CD4-positive, alpha-beta memory T cell (primary cell): Measurements from ENCODE around the gene TGM2. TPM values are rescaled to one million over a fixed set of nuclear protein-coding genes. Genes with fewer than 3 reads are reported as not detected.

ENCODE experiments used
- CTCF ChIA-PET: fragments of 350-600 bp; sonication (Branson Sonifier 250); formaldehyde crosslinking; loops from one replicate; lab custom pipeline; 2021; ENCODE audit warnings: inconsistent platforms; ENCODE audit not compliant: partially characterized antibody; lab: Charles Lee
- POLR2A ChIA-PET: fragments of 350-600 bp; sonication (Branson Sonifier 250); formaldehyde crosslinking; loops from one replicate; lab custom pipeline; 2021; ENCODE audit not compliant: partially characterized antibody; lab: Charles Lee
- DNase-seq, 5 donors: peaks; one replicate each; pipeline versions ENCODE4 v3.0.0 to v3.0.0-alpha.2; 2020 to 2022; ENCODE audit warnings: mixed read lengths in 1 of 5
- H3K27ac ChIP-seq: one replicate; pipeline ENCODE4 v1.7.0; 2013; ENCODE audit warnings: low read depth, low read length
- H3K27me3 ChIP-seq: 2 replicates; pipeline ENCODE4 v1.7.0; 2013; ENCODE audit warnings: mild to moderate bottlenecking, low read length, moderate library complexity; ENCODE audit not compliant: insufficient read depth
- H3K36me3 ChIP-seq: 2 replicates; pipeline ENCODE4 v1.7.0; 2013; ENCODE audit warnings: mild to moderate bottlenecking, low read length, moderate library complexity; ENCODE audit not compliant: insufficient read depth
- H3K4me1 ChIP-seq: 2 replicates; pipeline ENCODE4 v1.7.0; 2013; ENCODE audit warnings: mild to moderate bottlenecking, low read length, moderate library complexity; ENCODE audit not compliant: insufficient read depth
- H3K4me3 ChIP-seq, 2 donors: one replicate each; pipeline ENCODE4 v1.7.0; 2013; ENCODE audit warnings: low read length in 2 of 2, mild to moderate bottlenecking in 1 of 2
- H3K9me3 ChIP-seq, 2 donors: one replicate each; pipeline ENCODE4 v1.7.0; 2013; ENCODE audit warnings: low read length in 2 of 2, control low read depth in 1 of 2; ENCODE audit not compliant: control insufficient read depth in 1 of 2
- H3K27ac Mint-ChIP-seq, 7 donors: one replicate each; pipeline ENCODE4 v1.8.0; 2020 to 2021; ENCODE audit warnings: mixed read lengths in 7 of 7, mild to moderate bottlenecking in 6 of 7, inconsistent platforms in 3 of 7, moderate library complexity in 3 of 7
- H3K27me3 Mint-ChIP-seq, 2 donors: one replicate each; pipeline ENCODE4 v1.8.0; 2020 to 2021; ENCODE audit warnings: mixed read lengths in 2 of 2
- H3K36me3 Mint-ChIP-seq, 2 donors: one replicate each; pipeline ENCODE4 v1.8.0; 2020 to 2021; ENCODE audit warnings: mixed read lengths in 2 of 2, inconsistent platforms in 1 of 2, mild to moderate bottlenecking in 1 of 2
- H3K4me1 Mint-ChIP-seq, 4 donors: one replicate each; pipeline ENCODE4 v1.8.0; 2020 to 2021; ENCODE audit warnings: mixed read lengths in 4 of 4, mild to moderate bottlenecking in 1 of 4
- H3K4me3 Mint-ChIP-seq, 8 donors: one replicate each; pipeline ENCODE4 v1.8.0; 2020 to 2021; ENCODE audit warnings: mixed read lengths in 8 of 8, mild to moderate bottlenecking in 7 of 8, moderate library complexity in 6 of 8, inconsistent platforms in 3 of 8
- H3K9me3 Mint-ChIP-seq, 8 donors: one replicate each; pipeline ENCODE4 v1.8.0; 2020 to 2021; ENCODE audit warnings: mixed read lengths in 8 of 8, mild to moderate bottlenecking in 5 of 8, inconsistent platforms in 3 of 8, moderate library complexity in 1 of 8
- intact Hi-C: fragments of 100-400 bp; cut with micrococcal nuclease; formaldehyde crosslinking; loops from one replicate; pipeline ENCODE4 v1.15.1; 2023
- polyA plus RNA-seq, 2 donors: library from polyadenylated mRNA; unstranded; fragments of 300-500 nt; fragmentation: Illumina TruSeq; gene quantifications; one replicate each; pipeline ENCODE4 v1.2.3, GENCODE V29; 2021
- total RNA-seq, 2 experiments: library from RNA; stranded (reverse); gene quantifications; one replicate each; pipeline ENCODE4 v1.2.3, GENCODE V29; 2021

Gene TGM2
- total and polyA plus RNA-seq, 4 experiments from 2014 or later: 0.09 to 0.67 (median 0.31) TPM

GRCh38 chr20:38129893-38130609, 35.0 kb downstream of the TGM2 start:
- Mint-ChIP-seq H3K4me1 (peaks cover 0 to 6% (median 5%) of the 10 kb centered on the region in 4 donors), H3K27me3 (peaks cover 0 to 2% of the 10 kb centered on the region in 2 donors), H3K27ac (no peak overlapping the region), H3K4me3 (no peak overlapping the region), H3K36me3 (no peaks in the 10 kb centered on the region), H3K9me3 (no peaks in the 10 kb centered on the region)
- Histone ChIP-seq H3K36me3 (no peaks in the 10 kb centered on the region), H3K27ac (no peak overlapping the region), H3K9me3 (no peaks in the 10 kb centered on the region), H3K4me3 (no peak overlapping the region), H3K27me3 (no peaks in the 10 kb centered on the region), H3K4me1 (no peaks in the 10 kb centered on the region)
- intact Hi-C loops: no loop called here
- ChIA-PET CTCF (no interaction called here), POLR2A (no interaction called here)
- no peak for DNase-seq

- Mint-ChIP-seq H3K27ac (no peak overlapping the region), H3K36me3 (no peaks in the 10 kb centered on the region), H3K9me3 (no peaks in the 10 kb centered on the region), H3K4me1 (peaks cover 0 to 3% (median 1%) of the 10 kb centered on the region in 4 donors), H3K27me3 (peaks cover 0 to 2% of the 10 kb centered on the region in 2 donors), H3K4me3 (no peak overlapping the region)
- Histone ChIP-seq H3K27me3 (no peaks in the 10 kb centered on the region), H3K36me3 (no peaks in the 10 kb centered on the region), H3K4me1 (no peaks in the 10 kb centered on the region), H3K4me3 (no peak overlapping the region), H3K27ac (no peak overlapping the region), H3K9me3 (no peaks in the 10 kb centered on the region)
- POLR2A ChIA-PET: no interaction called here
- DNase-seq: no peak
- intact Hi-C loops: no loop called here
- CTCF ChIA-PET: no interaction called here
Measured at GRCh38 chr20:38129248-38129865, 35.7 kb downstream of the TGM2 start.

- CTCF ChIA-PET: no interaction called here
- no peak overlapping the region for H3K4me3 Mint-ChIP-seq
Measured at GRCh38 chr20:38128691-38129090, 36.4 kb downstream of the TGM2 start.

GRCh38 chr20:38127920-38128528, 37.0 kb downstream of the TGM2 start:
- H3K4me1 ChIP-seq: no peaks in the 10 kb centered on the region
- H3K4me1 Mint-ChIP-seq: peaks cover 0 to 4% (median 1%) of the 10 kb centered on the region in 4 donors
- H3K27ac Mint-ChIP-seq: no peak overlapping the region
- H3K27me3 Mint-ChIP-seq: peaks cover 0 to 2% of the 10 kb centered on the region in 2 donors
- H3K36me3 Mint-ChIP-seq: no peaks in the 10 kb centered on the region
- H3K4me3 ChIP-seq: no peak overlapping the region
- ChIA-PET POLR2A (no interaction called here), CTCF (no interaction called here)
- no peaks in the 10 kb centered on the region for H3K9me3 ChIP-seq
- H3K36me3 ChIP-seq: no peaks in the 10 kb centered on the region
- no peaks in the 10 kb centered on the region for H3K27me3 ChIP-seq
- H3K9me3 Mint-ChIP-seq: no peaks in the 10 kb centered on the region
- H3K27ac ChIP-seq: no peak overlapping the region
- DNase-seq: no peak
- H3K4me3 Mint-ChIP-seq: no peak overlapping the region
- intact Hi-C loops: no loop called here

More at GRCh38 chr20:38128691-38129090, 36.4 kb downstream of the TGM2 start:
- H3K36me3 Mint-ChIP-seq: no peaks in the 10 kb centered on the region
- POLR2A ChIA-PET: no interaction called here
- no peak for DNase-seq
- Histone ChIP-seq H3K27me3 (no peaks in the 10 kb centered on the region), H3K4me1 (no peaks in the 10 kb centered on the region), H3K27ac (no peak overlapping the region), H3K36me3 (no peaks in the 10 kb centered on the region), H3K4me3 (no peak overlapping the region), H3K9me3 (no peaks in the 10 kb centered on the region)
- H3K4me1 Mint-ChIP-seq: peaks cover 0 to under 1% (median 0%) of the 10 kb centered on the region in 4 donors
- H3K27me3 Mint-ChIP-seq: peaks cover 0 to 2% of the 10 kb centered on the region in 2 donors
- H3K9me3 Mint-ChIP-seq: no peaks in the 10 kb centered on the region
- intact Hi-C loops: no loop called here
- H3K27ac Mint-ChIP-seq: no peak overlapping the region

- H3K4me1 ChIP-seq: no peaks in the 10 kb centered on the region
- DNase-seq: no peak
- Mint-ChIP-seq H3K27me3 (peaks cover 0 to 2% of the 10 kb centered on the region in 2 donors), H3K36me3 (no peaks in the 10 kb centered on the region), H3K4me3 (no peak overlapping the region), H3K9me3 (no peaks in the 10 kb centered on the region), H3K4me1 (peaks cover 0 to 6% (median 2%) of the 10 kb centered on the region in 4 donors), H3K27ac (no peak overlapping the region)
- intact Hi-C loops: no loop called here
- no peak overlapping the region for H3K27ac ChIP-seq
- no peaks in the 10 kb centered on the region for H3K27me3 ChIP-seq
- H3K36me3 ChIP-seq: no peaks in the 10 kb centered on the region
- POLR2A ChIA-PET: no interaction called here
- H3K4me3 ChIP-seq: no peak overlapping the region
- CTCF ChIA-PET: no interaction called here
- H3K9me3 ChIP-seq: no peaks in the 10 kb centered on the region
Measured at GRCh38 chr20:38126932-38127621, 38.0 kb downstream of the TGM2 start.

- intact Hi-C loops: no loop called here
- ChIA-PET CTCF (no interaction called here), POLR2A (no interaction called here)
- no peaks in the 10 kb centered on the region for H3K36me3 Mint-ChIP-seq
- no peak overlapping the region for H3K4me3 Mint-ChIP-seq
- peaks cover 0 to 6% (median 2%) of the 10 kb centered on the region in 4 donors for H3K4me1 Mint-ChIP-seq
- no peaks in the 10 kb centered on the region for H3K9me3 Mint-ChIP-seq
- DNase-seq: no peak
- no peaks in the 10 kb centered on the region for H3K4me1 ChIP-seq
- H3K9me3 ChIP-seq: no peaks in the 10 kb centered on the region
- H3K27me3 ChIP-seq: no peaks in the 10 kb centered on the region
- H3K27ac ChIP-seq: no peak overlapping the region
- no peak overlapping the region for H3K4me3 ChIP-seq
- no peaks in the 10 kb centered on the region for H3K36me3 ChIP-seq
- H3K27ac Mint-ChIP-seq: no peak overlapping the region
- peaks cover 0 to 2% of the 10 kb centered on the region in 2 donors for H3K27me3 Mint-ChIP-seq
Measured at GRCh38 chr20:38126146-38126921, 38.7 kb downstream of the TGM2 start.
